ENCODE data around the gene S1PR3. TPM values are rescaled to one million over a fixed set of nuclear protein-coding genes. Genes with fewer than 3 reads are reported as not detected.
A peak's percentile ranks its signal among the peaks of the same experiment; 100 is the strongest.

S1PR3 gene
- total RNA-seq, 5 donors from 2014 or later (not counting 1 experiment from before 2014, with no cell fraction given) = 0.07 to 0.23 (median 0.12) TPM

DNA sequence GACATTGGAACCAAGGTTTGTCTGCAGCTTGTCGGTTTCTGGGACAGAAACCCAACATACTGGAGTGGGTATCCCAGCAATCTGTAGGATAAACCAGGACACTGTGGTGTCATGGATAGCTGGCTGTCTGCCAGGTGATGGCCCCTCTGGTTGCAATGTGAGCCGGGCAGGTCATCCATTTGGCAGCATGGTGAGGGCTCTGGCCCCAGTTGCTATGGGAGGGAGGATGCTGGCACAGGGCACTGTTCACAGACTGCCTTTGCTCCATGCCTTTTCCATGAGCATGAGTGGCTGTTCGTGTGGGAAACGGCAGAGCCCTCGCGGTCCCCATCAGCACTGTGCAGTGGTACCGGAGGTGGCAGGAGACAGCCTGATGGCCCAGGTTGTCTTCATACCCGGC is 6.4 kb downstream of the S1PR3 start:
- CTCF ChIA-PET = interaction anchor here in 1 of 2 donors (0.6 kb wide), 1 partner anchor 873 kb away, joined by 3 read pairs; no protein-coding TSS in a partner anchor
- no peaks in the 10 kb centered on the region for H3K9me3 ChIP-seq
- no peaks in the 10 kb centered on the region for H3K36me3 ChIP-seq (ENCODE audit: control insufficient read depth in 2 of 2, extremely low read depth in 1 of 2, insufficient read depth in 1 of 2, low read length in 1 of 2)
- Mint-ChIP-seq H3K4me3 (no peak overlapping the region), H3K4me1 (peaks cover 5 to 7% (median 6%) of the 10 kb centered on the region in 3 donors), H3K36me3 (no peaks in the 10 kb centered on the region), H3K27me3 (peaks cover 30 to 39% of the 10 kb centered on the region in 2 donors), H3K9me3 (no peaks in the 10 kb centered on the region), H3K27ac (no peak overlapping the region)
- H3K4me3 ChIP-seq (ENCODE audit: control insufficient read depth in 1 of 2, extremely low read depth in 1 of 2, low read length in 1 of 2) = no peak overlapping the region
- ATAC-seq (replicated peaks in 1 of 4) (no peak), DNase-seq (no peak)
- peaks cover 0 to 28% of the 10 kb centered on the region in 2 experiments for H3K27me3 ChIP-seq (replicated peaks in 1 of 2; ENCODE audit: control insufficient read depth in 2 of 2, extremely low read depth in 1 of 2, insufficient read depth in 2 of 2, low read length in 1 of 2)
- H3K27ac ChIP-seq (ENCODE audit: low read length) = no peak overlapping the region
- 78% methylated on average over 6 of the region's 8 CpGs for WGBS (ENCODE audit: insufficient coverage)
- peaks cover 0 to 7% of the 10 kb centered on the region in 2 experiments for H3K4me1 ChIP-seq (ENCODE audit: control insufficient read depth in 1 of 2, extremely low read depth in 1 of 2, insufficient read depth in 2 of 2, low read length in 2 of 2)
- POLR2A ChIA-PET = no interaction called here

DNA sequence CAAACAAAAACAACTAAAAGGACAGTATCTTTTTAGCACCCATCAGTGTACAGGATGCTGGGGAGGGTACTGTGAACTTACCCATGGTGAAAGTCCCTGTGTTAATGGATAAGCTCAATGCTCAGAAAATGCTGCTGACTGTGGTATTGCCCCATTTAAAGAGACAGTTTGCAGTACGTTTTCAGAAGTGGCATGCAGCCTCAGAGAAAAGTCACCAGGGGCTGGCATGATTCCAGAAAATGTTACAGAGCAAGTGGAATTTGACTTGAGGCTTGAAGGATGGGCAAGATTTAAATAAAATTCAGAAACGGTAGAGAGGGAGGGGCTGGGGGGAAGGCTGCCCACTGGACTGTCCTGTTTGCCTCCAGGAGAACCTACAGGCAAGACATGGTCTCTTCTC is 7.2 kb downstream of the S1PR3 start:
- H3K9me3 Mint-ChIP-seq = no peaks in the 10 kb centered on the region
- H3K36me3 Mint-ChIP-seq = no peaks in the 10 kb centered on the region
- no peak overlapping the region for H3K4me3 Mint-ChIP-seq
- ATAC-seq (replicated peaks in 1 of 4) = no peak
- Histone ChIP-seq H3K4me3 (ENCODE audit: control insufficient read depth in 1 of 2, extremely low read depth in 1 of 2, low read length in 1 of 2) (no peak overlapping the region), H3K36me3 (ENCODE audit: control insufficient read depth in 2 of 2, extremely low read depth in 1 of 2, insufficient read depth in 1 of 2, low read length in 1 of 2) (no peaks in the 10 kb centered on the region), H3K27me3 (replicated peaks in 1 of 2; ENCODE audit: control insufficient read depth in 2 of 2, extremely low read depth in 1 of 2, insufficient read depth in 2 of 2, low read length in 1 of 2) (peaks cover 0 to 30% of the 10 kb centered on the region in 2 experiments), H3K27ac (ENCODE audit: low read length) (no peak overlapping the region), H3K4me1 (ENCODE audit: control insufficient read depth in 1 of 2, extremely low read depth in 1 of 2, insufficient read depth in 2 of 2, low read length in 2 of 2) (peaks cover 0 to 7% of the 10 kb centered on the region in 2 experiments), H3K9me3 (no peaks in the 10 kb centered on the region)
- peaks cover 5 to 7% (median 6%) of the 10 kb centered on the region in 3 donors for H3K4me1 Mint-ChIP-seq
- ChIA-PET POLR2A (no interaction called here), CTCF (interaction anchor here in 1 of 2 donors (0.6 kb wide), 1 partner anchor 323 kb away, joined by 3 read pairs; no protein-coding TSS in a partner anchor)
- H3K27ac Mint-ChIP-seq = no peak overlapping the region
- no peak for DNase-seq
- 40% methylated on average over 2 of the region's 2 CpGs for WGBS (ENCODE audit: insufficient coverage)
- peaks cover 31 to 35% of the 10 kb centered on the region in 2 donors for H3K27me3 Mint-ChIP-seq

DNA sequence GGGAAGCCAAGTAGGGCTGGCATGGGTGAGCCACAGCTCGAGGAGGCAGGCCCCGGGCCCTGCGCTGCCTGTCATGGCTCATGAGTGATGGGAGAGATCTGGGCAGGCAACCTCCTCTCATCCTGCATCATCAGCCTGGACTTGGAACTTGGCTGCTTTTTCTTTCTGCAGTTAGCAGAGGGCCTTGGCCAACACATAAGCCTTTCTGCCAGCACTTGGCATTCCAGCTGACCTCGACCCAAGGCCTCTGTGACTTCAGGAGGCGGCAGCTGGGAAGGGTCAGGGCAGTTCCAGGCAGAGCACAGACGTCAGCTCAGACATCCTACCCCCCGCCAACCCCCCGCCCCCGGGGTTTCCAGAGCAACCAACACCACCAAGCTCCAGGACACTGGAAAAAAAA is 7.6 kb downstream of the S1PR3 start:
- H3K36me3 Mint-ChIP-seq = no peaks in the 10 kb centered on the region
- no peak for DNase-seq
- H3K4me1 Mint-ChIP-seq = peaks cover 5 to 7% (median 6%) of the 10 kb centered on the region in 3 donors
- POLR2A ChIA-PET = no interaction called here
- no peaks in the 10 kb centered on the region for H3K36me3 ChIP-seq (ENCODE audit: control insufficient read depth in 2 of 2, extremely low read depth in 1 of 2, insufficient read depth in 1 of 2, low read length in 1 of 2)
- peaks cover 0 to 27% of the 10 kb centered on the region in 2 experiments for H3K27me3 ChIP-seq (replicated peaks in 1 of 2; ENCODE audit: control insufficient read depth in 2 of 2, extremely low read depth in 1 of 2, insufficient read depth in 2 of 2, low read length in 1 of 2)
- no peak overlapping the region for H3K27ac ChIP-seq (ENCODE audit: low read length)
- no peak overlapping the region for H3K4me3 Mint-ChIP-seq
- no peaks in the 10 kb centered on the region for H3K9me3 Mint-ChIP-seq
- CTCF ChIA-PET = no interaction called here
- no peak overlapping the region for H3K4me3 ChIP-seq (ENCODE audit: control insufficient read depth in 1 of 2, extremely low read depth in 1 of 2, low read length in 1 of 2)
- no peaks in the 10 kb centered on the region for H3K9me3 ChIP-seq
- 83% methylated on average over 2 of the region's 9 CpGs for WGBS (ENCODE audit: insufficient coverage)
- no peak for ATAC-seq (replicated peaks in 1 of 4)
- H3K27me3 Mint-ChIP-seq = peaks cover 27 to 35% of the 10 kb centered on the region in 2 donors
- peaks cover 0 to 7% of the 10 kb centered on the region in 2 experiments for H3K4me1 ChIP-seq (ENCODE audit: control insufficient read depth in 1 of 2, extremely low read depth in 1 of 2, insufficient read depth in 2 of 2, low read length in 2 of 2)
- no peak overlapping the region for H3K27ac Mint-ChIP-seq

DNA sequence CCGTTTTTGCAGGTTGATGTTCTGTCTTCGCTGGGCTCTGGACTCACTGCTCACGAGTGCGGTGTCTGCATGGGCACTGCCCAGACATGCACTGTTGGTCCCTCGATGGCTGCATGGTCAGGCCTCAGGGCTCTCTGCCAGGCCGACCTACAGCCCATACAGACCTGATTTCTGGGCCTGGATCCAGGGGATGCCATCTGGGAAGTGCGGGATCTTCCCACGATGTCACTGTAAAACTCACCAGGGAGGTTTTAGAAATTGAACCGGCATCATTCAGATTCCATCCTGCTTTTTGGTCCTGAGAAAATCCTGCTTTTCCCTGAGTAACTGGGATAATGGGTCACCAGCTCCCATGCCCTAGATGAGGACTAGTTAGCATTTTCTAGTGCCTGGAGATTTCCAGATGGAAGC is 9.1 kb downstream of the S1PR3 start:
- Histone ChIP-seq H3K27me3 (replicated peaks in 1 of 2; ENCODE audit: control insufficient read depth in 2 of 2, extremely low read depth in 1 of 2, insufficient read depth in 2 of 2, low read length in 1 of 2) (peaks cover 0 to 20% of the 10 kb centered on the region in 2 experiments), H3K27ac (ENCODE audit: low read length) (no peak overlapping the region), H3K36me3 (ENCODE audit: control insufficient read depth in 2 of 2, extremely low read depth in 1 of 2, insufficient read depth in 1 of 2, low read length in 1 of 2) (no peaks in the 10 kb centered on the region), H3K4me1 (ENCODE audit: control insufficient read depth in 1 of 2, extremely low read depth in 1 of 2, insufficient read depth in 2 of 2, low read length in 2 of 2) (peaks cover 0 to 7% of the 10 kb centered on the region in 2 experiments), H3K4me3 (ENCODE audit: control insufficient read depth in 1 of 2, extremely low read depth in 1 of 2, low read length in 1 of 2) (no peak overlapping the region), H3K9me3 (no peaks in the 10 kb centered on the region)
- H3K4me1 Mint-ChIP-seq = peaks cover 5 to 7% (median 6%) of the 10 kb centered on the region in 3 donors
- H3K4me3 Mint-ChIP-seq = no peak overlapping the region
- ChIA-PET CTCF (interaction anchor here (1.0 to 1.2 kb wide), 4 partner anchors 271 to 409 kb away, joined by 3 to 7 read pairs (median 4); no protein-coding TSS in a partner anchor), POLR2A (no interaction called here)
- no peak for DNase-seq
- H3K9me3 Mint-ChIP-seq = no peaks in the 10 kb centered on the region
- ATAC-seq (replicated peaks in 1 of 4) = no peak
- no peak overlapping the region for H3K27ac Mint-ChIP-seq
- 87% methylated on average over 9 of the region's 9 CpGs for WGBS (ENCODE audit: insufficient coverage)
- no peaks in the 10 kb centered on the region for H3K36me3 Mint-ChIP-seq
- peaks cover 19 to 27% of the 10 kb centered on the region in 2 donors for H3K27me3 Mint-ChIP-seq

DNA sequence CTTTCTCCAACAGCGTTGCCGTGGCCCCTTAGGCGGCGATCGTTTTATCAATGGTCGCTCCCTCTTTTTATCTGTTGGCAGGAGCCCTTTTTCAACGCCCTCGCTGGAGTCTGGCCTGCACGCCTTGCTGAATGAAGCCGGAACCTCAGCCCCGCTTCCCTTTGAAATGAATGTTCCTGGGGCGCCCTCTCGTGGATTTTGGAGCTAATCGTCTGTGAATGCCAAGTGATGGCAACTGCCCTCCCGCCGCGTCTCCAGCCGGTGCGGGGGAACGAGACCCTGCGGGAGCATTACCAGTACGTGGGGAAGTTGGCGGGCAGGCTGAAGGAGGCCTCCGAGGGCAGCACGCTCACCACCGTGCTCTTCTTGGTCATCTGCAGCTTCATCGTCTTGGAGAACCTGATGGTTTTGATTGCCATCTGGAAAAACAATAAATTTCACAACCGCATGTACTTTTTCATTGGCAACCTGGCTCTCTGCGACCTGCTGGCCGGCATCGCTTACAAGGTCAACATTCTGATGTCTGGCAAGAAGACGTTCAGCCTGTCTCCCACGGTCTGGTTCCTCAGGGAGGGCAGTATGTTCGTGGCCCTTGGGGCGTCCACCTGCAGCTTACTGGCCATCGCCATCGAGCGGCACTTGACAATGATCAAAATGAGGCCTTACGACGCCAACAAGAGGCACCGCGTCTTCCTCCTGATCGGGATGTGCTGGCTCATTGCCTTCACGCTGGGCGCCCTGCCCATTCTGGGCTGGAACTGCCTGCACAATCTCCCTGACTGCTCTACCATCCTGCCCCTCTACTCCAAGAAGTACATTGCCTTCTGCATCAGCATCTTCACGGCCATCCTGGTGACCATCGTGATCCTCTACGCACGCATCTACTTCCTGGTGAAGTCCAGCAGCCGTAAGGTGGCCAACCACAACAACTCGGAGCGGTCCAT is 10.0 kb downstream of the S1PR3 start:
- Mint-ChIP-seq H3K9me3 (no peaks in the 10 kb centered on the region), H3K4me1 (peaks cover 5 to 7% (median 6%) of the 10 kb centered on the region in 3 donors), H3K36me3 (no peaks in the 10 kb centered on the region), H3K27me3 (peaks cover 20 to 28% of the 10 kb centered on the region in 2 donors), H3K27ac (no peak overlapping the region), H3K4me3 (no peak overlapping the region)
- ATAC-seq (replicated peaks in 1 of 4) (peak; percentile 50 to 68 (median 58)), DNase-seq (peak; percentile 37 to 80 (median 68))
- H3K4me3 ChIP-seq (ENCODE audit: control insufficient read depth in 1 of 2, extremely low read depth in 1 of 2, low read length in 1 of 2) = no peak overlapping the region
- no peak overlapping the region for H3K27ac ChIP-seq (ENCODE audit: low read length)
- H3K9me3 ChIP-seq = no peaks in the 10 kb centered on the region
- no peaks in the 10 kb centered on the region for H3K36me3 ChIP-seq (ENCODE audit: control insufficient read depth in 2 of 2, extremely low read depth in 1 of 2, insufficient read depth in 1 of 2, low read length in 1 of 2)
- POLR2A ChIA-PET = no interaction called here
- CTCF ChIA-PET = interaction anchor here (1.0 to 1.2 kb wide), 4 partner anchors 272 to 410 kb away, joined by 3 to 7 read pairs (median 4); no protein-coding TSS in a partner anchor
- peaks cover 0 to 18% of the 10 kb centered on the region in 2 experiments for H3K27me3 ChIP-seq (replicated peaks in 1 of 2; ENCODE audit: control insufficient read depth in 2 of 2, extremely low read depth in 1 of 2, insufficient read depth in 2 of 2, low read length in 1 of 2)
- WGBS (ENCODE audit: insufficient coverage) = 44% methylated on average over 51 of the region's 52 CpGs
- peaks cover 0 to 7% of the 10 kb centered on the region in 2 experiments for H3K4me1 ChIP-seq (ENCODE audit: control insufficient read depth in 1 of 2, extremely low read depth in 1 of 2, insufficient read depth in 2 of 2, low read length in 2 of 2)

DNA sequence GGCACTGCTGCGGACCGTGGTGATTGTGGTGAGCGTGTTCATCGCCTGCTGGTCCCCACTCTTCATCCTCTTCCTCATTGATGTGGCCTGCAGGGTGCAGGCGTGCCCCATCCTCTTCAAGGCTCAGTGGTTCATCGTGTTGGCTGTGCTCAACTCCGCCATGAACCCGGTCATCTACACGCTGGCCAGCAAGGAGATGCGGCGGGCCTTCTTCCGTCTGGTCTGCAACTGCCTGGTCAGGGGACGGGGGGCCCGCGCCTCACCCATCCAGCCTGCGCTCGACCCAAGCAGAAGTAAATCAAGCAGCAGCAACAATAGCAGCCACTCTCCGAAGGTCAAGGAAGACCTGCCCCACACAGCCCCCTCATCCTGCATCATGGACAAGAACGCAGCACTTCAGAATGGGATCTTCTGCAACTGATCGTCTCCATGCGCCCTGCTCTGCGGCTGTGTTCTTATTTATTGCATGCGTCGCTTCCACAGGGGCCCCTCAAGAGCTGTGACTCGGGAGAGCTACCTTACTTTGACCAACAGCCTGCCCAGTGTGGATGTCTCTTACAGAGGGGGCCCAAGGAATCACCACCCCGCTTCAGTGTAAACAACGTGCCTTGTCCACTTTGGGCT is 10.8 kb downstream of the S1PR3 start:
- H3K27ac Mint-ChIP-seq = no peak overlapping the region
- H3K36me3 Mint-ChIP-seq = no peaks in the 10 kb centered on the region
- 94% methylated on average over 27 of the region's 27 CpGs for WGBS (ENCODE audit: insufficient coverage)

More for the DNA sequence above, 10.8 kb downstream of the S1PR3 start:
- H3K9me3 ChIP-seq = no peaks in the 10 kb centered on the region
- Mint-ChIP-seq H3K4me3 (no peak overlapping the region), H3K4me1 (peaks cover 5 to 7% (median 6%) of the 10 kb centered on the region in 3 donors), H3K9me3 (no peaks in the 10 kb centered on the region), H3K27me3 (peaks cover 20 to 26% of the 10 kb centered on the region in 2 donors)
- H3K36me3 ChIP-seq (ENCODE audit: control insufficient read depth in 2 of 2, extremely low read depth in 1 of 2, insufficient read depth in 1 of 2, low read length in 1 of 2) = no peaks in the 10 kb centered on the region
- ChIA-PET POLR2A (no interaction called here), CTCF (no interaction called here)
- H3K4me3 ChIP-seq (ENCODE audit: control insufficient read depth in 1 of 2, extremely low read depth in 1 of 2, low read length in 1 of 2) = no peak overlapping the region
- no peak for DNase-seq
- H3K27ac ChIP-seq (ENCODE audit: low read length) = no peak overlapping the region
- peaks cover 0 to 18% of the 10 kb centered on the region in 2 experiments for H3K27me3 ChIP-seq (replicated peaks in 1 of 2; ENCODE audit: control insufficient read depth in 2 of 2, extremely low read depth in 1 of 2, insufficient read depth in 2 of 2, low read length in 1 of 2)
- no peak for ATAC-seq (replicated peaks in 1 of 4)
- peaks cover 0 to 7% of the 10 kb centered on the region in 2 experiments for H3K4me1 ChIP-seq (ENCODE audit: control insufficient read depth in 1 of 2, extremely low read depth in 1 of 2, insufficient read depth in 2 of 2, low read length in 2 of 2)
